22Rv1 (cell line): ENCODE data around the gene TDP1.
"Not testable (repeated sequence)": the region's sequence is repeated elsewhere in the genome, so short reads cannot be mapped to it uniquely, and the experiment has no call there.

Source experiments
- H3K27ac ChIP-seq: fragments of 450-650 bp; 2 replicates; pipeline ENCODE4 v1.5.1; 2017
- CTCF ChIP-seq: fragments of 450-650 bp; IDR thresholded peaks from 2 replicates; pipeline ENCODE4 v1.5.1; 2017; ENCODE audit warnings: mild to moderate bottlenecking
- ZFX ChIP-seq: fragments of 450-650 bp; IDR thresholded peaks from 2 replicates; pipeline ENCODE4 v1.6.1; 2017; ENCODE audit warnings: antibody characterized with exemption, borderline replicate concordance

The TDP1 gene

DNA sequence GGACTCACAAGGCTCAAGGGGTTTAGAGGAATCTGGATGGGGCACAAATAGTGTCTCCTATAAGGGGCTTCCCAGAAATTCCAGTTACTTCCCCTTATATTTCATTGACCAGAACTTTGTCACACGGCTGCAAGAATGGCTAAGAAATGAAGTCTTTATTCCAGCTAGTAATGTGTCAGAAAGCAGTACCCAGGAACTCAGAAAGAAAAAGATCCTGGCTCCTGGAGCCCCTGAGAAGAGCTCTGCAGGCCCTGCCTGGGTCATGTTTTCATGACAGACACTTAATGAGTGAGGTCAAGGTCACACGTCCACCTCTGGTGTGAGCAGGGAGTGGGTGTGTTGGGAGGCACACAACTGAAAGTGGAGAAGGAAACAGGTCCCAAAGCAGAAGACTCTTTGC, 123.8 kb downstream of the TDP1 start:
- H3K27ac ChIP-seq = no peak overlapping the region
- TF ChIP-seq ZFX (no peak), CTCF (no peak)

GRCh38 chr14:90087433-90087832, 131.7 kb downstream of the TDP1 start:
- H3K27ac ChIP-seq = no peak overlapping the region
- TF ChIP-seq ZFX = no peak
- TF ChIP-seq CTCF = no peak

- TF ChIP-seq ZFX (no peak), CTCF (no peak)
Measured at GRCh38 chr14:90088176-90088575, 132.4 kb downstream of the TDP1 start.

GRCh38 chr14:90089486-90089885, 133.8 kb downstream of the TDP1 start:
- H3K27ac ChIP-seq = not testable (repeated sequence)

More at GRCh38 chr14:90088176-90088575, 132.4 kb downstream of the TDP1 start:
- no peak overlapping the region for H3K27ac ChIP-seq

GRCh38 chr14:90091393-90091792, 135.7 kb downstream of the TDP1 start:
- TF ChIP-seq ZFX (no peak), CTCF (no peak)
- no peak overlapping the region for H3K27ac ChIP-seq

GRCh38 chr14:90093942-90094595, 138.3 kb downstream of the TDP1 start:
- TF ChIP-seq ZFX (no peak), CTCF (no peak)
- H3K27ac ChIP-seq = no peak overlapping the region
